ENCODE measurements around the gene ETV6.
A peak's percentile ranks its signal among the peaks of the same experiment; 100 is the strongest.

Gene ETV6

DNA sequence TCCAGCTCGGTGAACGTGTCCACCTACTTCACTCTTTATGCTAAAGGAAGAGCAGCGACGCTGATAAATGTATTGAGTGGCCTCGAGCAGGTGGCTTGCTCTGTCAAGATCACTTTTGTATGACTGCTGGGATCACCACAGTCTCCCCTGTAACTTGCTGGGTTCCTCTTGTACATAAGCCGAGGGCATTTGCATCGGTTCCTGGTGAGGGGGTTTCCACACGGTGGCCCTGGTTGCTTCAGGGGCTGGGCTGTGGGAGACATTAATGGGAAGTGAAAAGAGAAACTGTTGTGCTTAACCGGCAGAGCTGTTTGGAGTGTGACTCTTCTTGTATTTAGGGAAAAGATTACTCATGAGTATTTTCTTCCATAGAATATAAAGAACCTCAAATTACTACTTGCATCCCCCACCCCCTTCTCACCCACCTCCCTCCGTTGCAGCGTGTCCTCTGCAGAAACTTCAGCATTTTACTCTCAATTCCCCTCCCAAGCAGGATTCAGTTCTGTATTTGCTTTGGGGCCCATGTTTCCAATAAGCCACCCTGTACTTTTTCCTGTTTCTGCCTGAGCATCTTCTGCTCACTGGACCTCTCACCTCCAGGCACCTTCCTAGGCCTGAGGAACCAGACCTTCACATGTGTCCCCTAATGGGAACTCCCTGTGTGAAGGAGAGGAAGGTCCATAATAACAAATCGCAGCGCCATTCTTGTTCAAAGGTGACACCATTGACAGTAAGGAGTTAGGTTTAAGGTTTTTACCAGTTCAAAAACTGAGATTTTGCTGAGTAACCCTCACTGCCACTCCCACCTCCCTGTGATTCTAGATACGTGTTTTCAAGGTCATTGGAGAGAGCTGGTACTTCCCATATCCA lies 187.0 kb downstream of the ETV6 start:
- peak; percentile 40 to 51 for DNase-seq

DNA sequence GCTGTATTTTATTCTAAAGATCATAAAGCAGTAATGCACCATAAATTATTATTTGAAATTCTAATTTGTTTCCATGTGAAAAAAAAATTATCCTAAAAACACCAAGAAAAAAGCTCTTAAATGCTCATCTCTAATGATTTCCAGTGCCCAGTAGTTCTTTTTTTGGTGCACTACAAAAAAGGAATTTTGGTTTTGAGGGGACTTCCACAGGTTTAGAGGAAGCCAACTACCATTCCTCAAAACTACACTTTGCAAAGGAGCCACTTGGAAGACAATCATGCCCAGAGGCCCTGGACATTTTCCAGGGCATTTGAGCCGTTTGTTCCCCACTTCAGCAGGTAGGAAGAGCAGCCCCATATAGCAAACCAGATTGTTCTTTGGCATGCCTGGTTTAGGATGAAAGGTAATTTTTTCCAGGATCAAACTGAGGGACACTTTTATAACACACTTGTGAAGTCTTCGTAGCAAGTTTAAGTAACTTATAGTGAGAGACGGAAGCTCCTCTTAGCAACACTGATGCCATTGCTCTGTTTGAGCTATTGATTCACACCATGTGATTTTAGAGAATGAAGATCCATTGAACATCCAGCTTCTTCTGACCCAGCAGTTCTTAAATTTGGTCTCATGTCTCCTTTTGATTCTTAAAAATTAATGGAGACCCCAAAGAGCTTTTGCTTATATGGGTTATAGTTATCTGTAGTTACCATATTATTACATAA lies 187.9 kb downstream of the ETV6 start:
- DNase-seq: no peak

DNA sequence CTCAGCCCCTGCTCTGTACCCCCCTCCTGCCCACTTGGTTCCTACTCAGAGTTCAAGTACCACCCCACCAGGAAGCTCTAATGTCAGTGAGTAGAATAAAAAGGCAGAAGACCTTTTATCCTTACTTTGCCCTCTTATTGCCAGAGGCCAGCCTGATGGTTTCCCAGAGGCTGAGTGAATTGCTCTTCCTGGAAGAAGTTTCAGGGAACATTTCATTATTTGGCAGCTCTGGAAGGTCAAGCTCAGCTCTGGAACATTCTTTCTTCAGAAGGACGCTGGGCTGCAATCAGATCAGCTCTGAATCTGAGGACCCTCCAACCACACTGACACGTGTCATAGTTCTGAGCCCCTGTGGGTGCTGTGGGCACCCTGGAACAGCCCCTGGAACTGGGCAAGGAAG lies 188.9 kb downstream of the ETV6 start:
- DNase-seq: no peak

DNA sequence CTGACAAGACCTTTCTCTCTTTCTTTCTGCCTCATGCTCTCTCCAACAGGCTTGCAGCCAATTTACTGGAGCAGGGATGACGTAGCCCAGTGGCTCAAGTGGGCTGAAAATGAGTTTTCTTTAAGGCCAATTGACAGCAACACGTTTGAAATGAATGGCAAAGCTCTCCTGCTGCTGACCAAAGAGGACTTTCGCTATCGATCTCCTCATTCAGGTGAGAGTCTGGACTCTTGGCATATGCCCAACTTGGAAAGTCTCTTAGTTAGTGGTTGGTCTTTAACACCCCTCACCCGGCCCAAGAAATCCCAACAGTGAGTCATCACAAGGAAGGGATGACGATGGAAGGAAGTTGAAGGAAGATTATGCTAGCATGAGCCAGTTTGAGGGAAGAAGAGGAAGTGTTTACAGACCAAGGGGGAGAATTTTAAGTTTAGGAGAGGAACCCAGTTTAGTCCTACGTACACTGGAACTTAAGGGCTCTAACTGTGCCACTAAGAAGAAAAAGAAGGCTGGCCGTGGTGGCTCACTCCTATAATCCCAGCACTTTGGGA lies 189.7 kb downstream of the ETV6 start:
- no peak for DNase-seq

DNA sequence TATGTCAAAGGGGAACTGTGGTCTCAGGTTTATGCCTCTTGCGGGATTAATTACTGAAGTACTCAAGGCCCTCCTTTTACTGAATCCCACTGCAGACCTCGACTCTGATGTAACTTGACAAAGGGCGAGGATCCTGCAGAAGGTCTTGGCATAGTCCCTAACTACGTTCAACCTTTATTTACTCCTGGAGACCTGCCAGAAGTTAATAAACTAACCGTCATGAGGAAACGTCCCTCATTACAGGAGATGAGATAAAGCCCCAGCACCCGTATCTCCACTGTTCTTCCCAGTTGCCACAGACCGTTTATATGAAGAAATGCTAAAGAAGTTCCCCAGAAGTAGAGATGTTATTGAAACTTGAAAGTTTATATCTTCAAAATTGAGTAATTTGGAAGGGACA lies 190.9 kb downstream of the ETV6 start:
- DNase-seq: no peak

DNA sequence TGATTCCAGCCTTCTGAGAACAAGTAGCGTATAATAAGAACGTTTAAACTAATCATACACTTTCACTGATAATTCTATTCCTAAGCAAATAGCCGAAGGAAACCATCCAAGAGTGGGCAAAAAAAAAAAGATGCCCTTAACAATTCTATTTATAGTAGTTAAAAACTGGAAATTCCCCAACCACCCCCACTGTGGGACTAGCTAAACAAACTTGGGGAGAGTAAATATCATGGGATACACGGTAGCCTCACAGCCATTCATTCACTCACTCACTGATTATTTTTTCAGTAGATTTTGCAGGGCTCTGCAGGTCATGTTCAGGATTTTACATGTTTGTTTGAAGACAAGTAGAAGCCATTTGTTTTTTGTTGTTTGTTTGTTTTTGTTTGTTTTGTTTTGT lies 197.0 kb downstream of the ETV6 start:
- no peak for DNase-seq

DNA sequence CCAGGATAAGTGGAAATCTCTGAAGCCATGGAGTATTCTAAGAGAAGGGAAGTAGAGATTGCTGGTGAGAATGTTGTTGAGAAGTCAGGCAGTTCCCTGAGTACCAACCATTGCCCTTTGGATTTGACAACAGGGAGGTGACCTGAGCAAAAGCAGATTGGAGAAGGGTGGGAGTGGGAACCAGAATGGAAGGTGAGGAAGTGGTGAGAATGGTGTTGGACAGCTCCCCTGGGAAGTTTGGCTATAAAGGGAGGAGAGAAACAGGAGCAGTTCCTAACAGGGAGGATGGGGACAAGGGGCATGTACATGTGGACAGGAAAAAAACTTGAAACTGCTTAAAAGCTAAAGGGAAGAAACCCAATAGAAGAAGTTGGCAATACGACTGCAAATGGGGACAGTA lies 198.1 kb downstream of the ETV6 start:
- no peak for DNase-seq

DNA sequence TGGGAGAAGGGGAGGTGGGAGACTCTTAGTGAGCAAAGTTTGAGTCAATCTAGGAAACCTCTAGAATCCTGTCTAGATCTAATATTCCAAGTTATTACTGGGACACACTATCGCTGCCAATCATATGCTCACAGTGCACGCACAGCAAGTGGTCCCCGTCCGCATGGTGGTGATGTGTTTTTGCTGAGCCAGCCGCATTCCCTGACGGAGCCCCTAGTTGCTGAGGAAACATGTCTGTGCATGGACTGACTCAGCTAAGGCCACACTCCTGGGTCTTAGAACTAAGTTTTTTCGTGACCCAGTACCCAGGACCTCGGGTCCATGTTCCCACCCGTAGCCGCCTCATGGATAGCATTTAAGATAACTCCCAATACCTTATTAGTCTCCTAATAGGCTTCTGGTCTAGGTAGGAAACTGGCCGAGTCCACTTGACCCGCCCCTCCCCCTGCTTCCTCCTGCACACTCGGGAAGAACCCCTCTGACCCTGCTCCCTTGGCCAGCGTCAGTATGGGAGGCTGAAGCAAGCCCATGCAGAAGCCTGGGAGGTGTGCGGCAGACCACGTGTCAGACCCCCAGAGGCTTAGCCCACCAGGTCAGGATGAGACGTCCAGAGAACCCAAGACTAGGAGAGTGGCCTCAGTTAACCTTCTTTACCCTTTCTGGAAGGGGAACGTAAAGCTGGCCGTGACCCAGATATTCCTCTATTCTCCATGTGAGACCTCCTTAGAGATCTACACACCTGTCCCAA lies 200.5 kb downstream of the ETV6 start:
- no peak for DNase-seq

DNA sequence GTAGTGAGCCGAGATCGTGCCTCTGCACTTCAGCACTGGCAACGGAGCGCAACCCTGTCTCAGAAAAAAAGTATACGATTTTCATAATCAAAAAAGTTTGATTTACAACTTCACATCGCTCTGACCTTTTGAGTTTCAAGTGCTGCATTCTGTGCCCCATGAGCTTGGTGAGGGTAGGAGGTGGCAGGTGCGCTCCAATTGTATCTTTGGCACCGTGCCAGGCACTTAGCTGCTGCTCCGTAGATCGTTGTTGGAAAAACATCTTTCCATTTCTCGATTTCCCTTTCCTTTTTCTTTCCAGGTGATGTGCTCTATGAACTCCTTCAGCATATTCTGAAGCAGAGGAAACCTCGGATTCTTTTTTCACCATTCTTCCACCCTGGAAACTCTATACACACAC lies 203.7 kb downstream of the ETV6 start:
- DNase-seq: no peak

DNA sequence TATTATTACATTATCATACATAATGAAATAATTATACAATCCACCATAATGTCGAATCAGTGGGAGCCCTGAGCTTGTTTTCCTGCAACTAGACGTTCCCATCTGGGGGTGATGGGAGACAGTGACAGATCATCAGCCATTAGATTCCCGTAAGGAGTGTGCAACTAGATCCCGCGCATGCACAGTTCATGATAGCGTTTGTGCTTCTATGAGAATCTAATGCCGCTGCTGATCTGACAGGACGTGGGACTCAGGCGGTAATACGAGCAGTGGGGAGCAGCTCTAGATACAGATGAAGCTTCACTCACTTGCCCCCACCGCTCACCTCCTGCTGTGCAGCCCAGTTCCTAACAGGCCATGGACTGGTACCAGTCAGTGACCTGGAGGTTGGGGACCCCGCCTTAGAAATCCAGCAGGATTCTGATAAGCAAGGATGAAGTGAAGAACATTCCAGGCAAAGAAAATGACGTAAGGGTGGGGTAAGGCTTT lies 204.6 kb downstream of the ETV6 start:
- DNase-seq: no peak

DNA sequence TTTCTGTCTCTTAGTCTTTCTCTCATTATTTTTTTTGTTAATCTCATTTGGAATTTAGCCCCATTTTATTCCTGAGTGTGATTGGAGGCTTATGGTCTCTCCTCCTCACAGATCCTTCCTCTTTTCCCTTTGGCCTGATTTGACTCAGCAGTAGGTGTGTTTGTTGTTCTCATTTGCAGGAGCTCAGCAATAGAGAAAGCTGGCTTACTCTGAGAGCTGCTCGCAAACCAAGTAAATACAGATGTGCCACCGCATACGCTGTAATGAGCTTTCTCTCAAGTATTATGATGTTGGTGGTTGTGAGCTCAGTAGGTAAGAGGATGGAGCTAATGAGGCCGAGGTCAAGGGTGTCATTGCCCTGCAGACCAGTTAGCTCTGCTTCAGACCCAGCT lies 206.5 kb downstream of the ETV6 start:
- DNase-seq: no peak

DNA sequence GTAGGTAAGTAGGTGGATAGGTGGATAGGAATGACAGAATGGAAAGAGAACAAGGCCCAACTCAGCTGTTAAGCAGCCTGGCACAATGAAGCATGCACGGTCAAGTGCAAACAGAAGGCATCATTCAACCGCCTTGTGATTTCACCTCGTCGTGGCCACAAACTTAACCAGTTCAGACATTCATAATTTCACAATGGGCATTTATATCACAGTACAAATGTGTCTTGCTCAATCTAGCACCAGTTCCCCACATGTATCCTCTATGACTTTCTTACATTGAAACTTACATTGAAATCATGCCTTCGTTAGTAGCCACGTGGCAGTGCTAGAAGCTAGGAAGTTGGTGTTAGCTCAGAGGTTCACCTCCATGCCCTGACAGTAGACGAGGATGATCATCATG lies 207.5 kb downstream of the ETV6 start:
- DNase-seq: no peak

DNA sequence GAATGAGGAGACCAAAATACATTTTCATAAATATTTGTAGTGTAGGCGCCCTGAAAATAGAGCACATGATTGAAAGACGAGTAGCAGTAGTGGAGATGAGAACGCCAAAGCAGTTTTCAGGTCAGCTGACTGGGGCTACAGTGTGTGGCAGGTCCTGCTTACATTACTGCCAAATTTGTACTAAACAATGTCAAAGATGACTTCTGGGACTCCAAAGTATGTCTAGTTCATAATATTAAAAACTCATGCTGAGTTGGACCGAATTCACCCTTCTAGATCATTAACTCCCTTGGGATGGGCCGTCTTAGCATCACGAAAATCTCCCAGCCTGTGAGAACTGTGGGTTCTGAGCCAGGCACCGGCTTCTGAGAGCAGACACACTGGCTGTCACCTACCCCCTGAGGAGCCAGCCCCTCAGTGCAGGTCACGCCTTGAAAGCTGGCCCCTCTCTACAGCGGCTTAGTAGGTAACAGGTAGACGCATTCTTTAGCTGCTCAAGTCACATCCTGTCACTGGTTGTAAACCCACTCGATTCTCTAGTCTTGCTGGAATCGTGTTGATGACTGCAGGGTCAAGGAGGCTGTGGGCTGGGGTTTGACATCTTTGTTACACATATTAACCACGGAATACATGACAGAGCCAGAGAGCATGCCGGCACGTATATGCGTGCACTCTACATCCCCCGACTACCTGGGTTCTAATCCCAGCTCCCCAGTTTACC lies 210.4 kb downstream of the ETV6 start:
- no peak for DNase-seq

DNA sequence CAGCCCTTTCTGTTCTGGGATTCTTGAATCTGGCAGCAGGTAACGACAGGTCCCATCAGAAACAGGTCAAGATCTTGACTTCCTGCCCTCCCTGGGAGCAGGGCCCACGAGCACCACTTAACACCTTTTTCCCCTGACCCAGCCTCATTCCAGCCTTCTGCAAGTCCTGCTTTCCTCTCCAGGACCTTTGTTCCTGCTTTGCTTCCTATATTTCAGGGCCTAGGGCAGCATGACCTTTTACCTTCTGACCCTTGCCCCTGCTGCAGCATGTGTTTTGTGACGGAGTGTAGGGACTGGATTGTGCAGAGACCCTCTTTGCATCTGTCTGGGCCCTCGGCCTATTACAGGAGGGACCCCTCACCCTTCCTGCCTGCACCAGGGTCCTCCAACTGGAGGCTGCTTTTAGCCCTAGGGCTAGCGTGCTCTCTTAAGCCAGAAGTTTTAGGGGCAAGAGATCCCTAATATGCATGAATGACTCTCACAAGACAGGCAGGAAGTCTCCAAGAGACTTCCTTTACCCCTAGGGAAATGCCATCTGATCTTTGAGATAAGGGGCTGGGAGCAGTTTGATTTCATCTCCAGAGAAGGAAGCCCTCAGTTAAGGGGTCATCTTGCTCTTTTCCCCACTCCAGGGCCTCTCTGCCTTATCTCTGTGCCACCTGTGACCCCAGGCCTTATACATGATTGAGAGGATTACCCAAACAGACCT lies 211.8 kb downstream of the ETV6 start:
- DNase-seq: no peak

DNA sequence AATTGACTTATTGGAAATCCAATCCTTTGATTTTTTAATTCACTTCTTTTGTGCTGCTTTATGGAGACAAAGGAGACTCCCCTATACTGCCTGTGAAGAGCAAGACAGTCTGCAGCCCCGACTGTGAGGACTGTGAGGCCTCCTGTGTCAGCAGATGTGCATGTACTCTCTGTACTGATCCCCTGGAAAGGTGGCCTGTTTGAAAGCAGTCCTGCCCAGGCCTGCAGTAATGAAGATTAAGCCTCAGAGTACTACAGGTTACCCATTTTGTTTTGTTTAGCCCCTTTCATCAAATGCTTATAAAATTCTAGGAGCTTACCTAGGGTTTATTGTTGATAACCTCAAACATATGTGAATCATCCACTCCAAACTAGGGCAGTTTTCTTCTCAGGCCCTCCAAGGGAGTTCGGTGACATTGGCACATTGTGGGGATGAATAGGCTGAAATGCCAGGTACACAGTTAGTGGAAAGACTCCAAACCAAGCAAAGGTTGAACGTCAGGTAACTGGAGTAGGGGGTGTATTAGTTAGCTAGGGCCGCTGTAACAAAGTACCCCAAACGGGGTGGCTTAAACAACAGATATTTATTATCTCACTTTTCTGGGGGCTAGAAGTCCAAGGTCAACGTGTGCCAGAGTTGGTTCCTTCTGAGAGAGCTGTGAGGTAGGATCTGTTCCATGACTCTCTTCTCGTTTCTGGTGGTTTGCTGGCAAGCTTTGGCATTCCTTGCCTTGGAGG lies 212.6 kb downstream of the ETV6 start:
- no peak for DNase-seq

DNA sequence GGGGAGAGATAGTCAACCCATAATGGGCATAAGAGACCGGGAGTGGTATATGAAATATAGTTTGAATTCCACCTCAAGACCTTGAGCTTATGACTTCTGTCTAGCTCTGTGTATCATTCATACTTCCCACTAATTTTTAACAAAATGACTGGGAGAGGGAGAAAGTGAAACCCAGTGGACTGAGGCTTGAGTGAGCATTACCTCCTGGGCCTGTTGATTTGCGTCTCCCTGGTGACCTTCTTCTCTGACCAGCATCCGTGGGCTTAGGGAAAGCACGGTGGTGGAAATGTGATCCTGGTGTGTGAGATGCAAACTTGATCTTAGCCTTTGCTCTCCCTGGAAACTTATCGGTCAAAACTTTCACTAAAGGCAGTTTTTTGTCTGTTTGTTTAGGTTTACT lies 213.3 kb downstream of the ETV6 start:
- DNase-seq: no peak

DNA sequence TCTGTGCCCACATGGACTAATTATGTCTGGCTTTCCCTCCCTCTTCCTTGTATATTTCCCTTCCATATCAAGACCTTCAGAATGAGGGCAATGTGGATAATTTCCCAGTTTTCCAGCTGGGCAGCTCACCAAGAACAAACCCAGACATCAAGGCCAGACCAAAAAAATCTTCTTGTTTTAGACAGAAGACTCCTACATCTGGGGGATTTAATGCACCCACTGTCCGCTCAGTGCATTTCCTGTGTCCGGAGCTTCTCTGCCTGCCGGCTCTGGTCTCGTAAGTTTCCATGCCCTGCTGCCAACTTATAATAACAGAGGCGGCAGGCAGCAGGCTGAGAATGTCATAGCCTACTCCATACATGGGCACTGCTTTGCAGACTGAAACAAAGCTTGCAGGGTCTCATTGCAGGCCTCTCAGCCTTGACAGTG lies 214.0 kb downstream of the ETV6 start:
- DNase-seq: no peak

DNA sequence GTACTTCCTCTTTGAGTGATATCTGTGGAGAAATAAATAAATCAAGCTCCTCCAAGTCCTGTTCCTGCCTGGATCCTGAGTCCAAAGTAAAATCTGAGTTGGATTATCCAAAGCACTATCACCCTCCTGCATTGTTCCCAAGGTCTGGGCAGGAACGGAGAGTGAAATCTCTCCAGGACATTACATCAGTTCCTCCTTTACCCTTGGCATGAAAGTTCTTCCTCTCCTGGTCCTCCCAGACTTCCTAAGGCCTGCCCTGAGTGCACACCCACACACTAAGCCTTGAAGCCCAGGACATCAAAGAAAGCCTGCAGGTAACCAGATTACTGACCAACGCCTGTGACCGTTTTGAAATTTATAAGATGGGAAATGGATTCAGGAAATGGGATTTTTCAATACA lies 214.5 kb downstream of the ETV6 start:
- DNase-seq: no peak

DNA sequence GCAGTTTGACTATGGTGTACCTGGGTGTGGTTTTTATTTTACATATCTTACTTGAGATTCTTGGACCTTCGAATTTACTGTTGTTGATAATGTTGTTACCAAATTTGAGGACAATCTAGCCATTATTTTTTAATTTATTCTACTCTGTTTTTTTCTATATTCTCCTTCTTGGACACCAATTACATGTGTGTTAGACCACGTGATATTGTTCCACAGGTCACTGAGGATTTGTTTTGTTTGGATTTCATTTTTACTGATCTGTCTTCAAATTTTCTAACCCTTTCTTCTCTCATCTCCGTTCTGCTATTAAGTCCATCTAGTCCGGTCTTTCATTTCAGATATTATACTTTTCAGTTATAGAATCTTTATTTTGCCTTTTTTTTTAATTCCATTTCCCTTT lies 216.3 kb downstream of the ETV6 start:
- no peak for DNase-seq

DNA sequence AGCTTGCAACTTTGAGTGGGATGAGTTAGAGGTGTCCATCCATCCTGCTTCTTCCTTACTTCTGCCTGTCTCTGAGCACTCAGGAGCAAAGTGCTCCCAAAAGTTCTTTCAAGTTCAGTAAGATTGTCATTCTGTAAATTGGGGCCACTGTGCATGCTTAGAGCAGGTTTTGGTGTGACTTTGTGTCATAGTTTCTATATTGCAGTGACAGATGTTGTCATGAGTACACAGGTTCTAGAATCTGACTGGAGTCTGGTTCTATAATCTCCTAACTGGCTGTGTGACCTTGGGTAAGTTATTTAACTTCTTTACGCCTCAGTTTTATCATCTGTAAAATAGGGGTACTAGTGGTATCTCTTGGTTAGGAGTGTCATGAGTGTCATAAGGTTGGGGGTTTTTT lies 218.6 kb downstream of the ETV6 start:
- no peak for DNase-seq

DNA sequence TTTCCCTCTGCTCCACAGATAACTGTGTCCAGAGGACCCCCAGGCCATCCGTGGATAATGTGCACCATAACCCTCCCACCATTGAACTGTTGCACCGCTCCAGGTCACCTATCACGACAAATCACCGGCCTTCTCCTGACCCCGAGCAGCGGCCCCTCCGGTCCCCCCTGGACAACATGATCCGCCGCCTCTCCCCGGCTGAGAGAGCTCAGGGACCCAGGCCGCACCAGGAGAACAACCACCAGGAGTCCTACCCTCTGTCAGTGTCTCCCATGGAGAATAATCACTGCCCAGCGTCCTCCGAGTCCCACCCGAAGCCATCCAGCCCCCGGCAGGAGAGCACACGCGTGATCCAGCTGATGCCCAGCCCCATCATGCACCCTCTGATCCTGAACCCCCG lies 219.9 kb downstream of the ETV6 start:
- DNase-seq: no peak

All from activated CD4-positive, alpha-beta T cell treated with anti-CD3 and anti-CD28 coated beads for 4 hours (primary cell).